ENCODE data around the gene IL17C. TPM values are rescaled to one million over a fixed set of nuclear protein-coding genes. Genes with fewer than 3 reads are reported as not detected.

IL17C gene
- total RNA-seq, 2 donors from 2014 or later = not detected

- no peak for DNase-seq (ENCODE audit: low spot score)
- intact Hi-C loops (cut with DNase I) = no loop called here
Measured at GRCh38 chr16:88673716-88674379, 35.5 kb downstream of the IL17C start.

GRCh38 chr16:88676502-88677242, 38.3 kb downstream of the IL17C start:
- intact Hi-C loops (cut with DNase I) = no loop called here
- DNase-seq (ENCODE audit: low spot score) = peak; percentile 72

GRCh38 chr16:88677721-88678120, 39.3 kb downstream of the IL17C start:
- no peak for DNase-seq (ENCODE audit: low spot score)
- intact Hi-C loops (cut with DNase I) = no loop called here

- intact Hi-C loops (cut with DNase I) = no loop called here
- DNase-seq (ENCODE audit: low spot score) = peak; percentile 80
Measured at GRCh38 chr16:88678224-88678979, 40.0 kb downstream of the IL17C start.

- no peak for DNase-seq (ENCODE audit: low spot score)
- intact Hi-C loops (cut with DNase I) = no loop called here
Measured at GRCh38 chr16:88680554-88681083, 42.2 kb downstream of the IL17C start.

GRCh38 chr16:88681084-88681680, 42.8 kb downstream of the IL17C start:
- DNase-seq (ENCODE audit: low spot score) = peak; percentile 81
- intact Hi-C loops (cut with DNase I) = no loop called here

- DNase-seq (ENCODE audit: low spot score) = peak; percentile 89
- intact Hi-C loops (cut with DNase I) = no loop called here
Measured at GRCh38 chr16:88681709-88682451, 43.5 kb downstream of the IL17C start.

GRCh38 chr16:88684569-88685155, 46.3 kb downstream of the IL17C start:
- intact Hi-C loops (cut with DNase I) = no loop called here
- no peak for DNase-seq (ENCODE audit: low spot score)

- intact Hi-C loops (cut with DNase I) = no loop called here
- DNase-seq (ENCODE audit: low spot score) = peak; percentile 80
Measured at GRCh38 chr16:88685156-88686061, 47.0 kb downstream of the IL17C start.

GRCh38 chr16:88686062-88686438, 47.7 kb downstream of the IL17C start:
- DNase-seq (ENCODE audit: low spot score) = no peak
- intact Hi-C loops (cut with DNase I) = no loop called here

- DNase-seq (ENCODE audit: low spot score) = peak; percentile 93
- intact Hi-C loops (cut with DNase I) = no loop called here
Measured at GRCh38 chr16:88686439-88687253, 48.3 kb downstream of the IL17C start, which contains the start of gene SNAI3. SNAI3 (minus strand) TSS chr16:88686507; CDS start chr16:88686406, 101 bp downstream.

- intact Hi-C loops (cut with DNase I) = no loop called here
- no peak for DNase-seq (ENCODE audit: low spot score)
Measured at GRCh38 chr16:88687254-88687576, 48.8 kb downstream of the IL17C start.

GRCh38 chr16:88687676-88688012, 49.3 kb downstream of the IL17C start:
- no peak for DNase-seq (ENCODE audit: low spot score)
- intact Hi-C loops (cut with DNase I) = no loop called here

- intact Hi-C loops (cut with DNase I) = no loop called here
- DNase-seq (ENCODE audit: low spot score) = no peak
Measured at GRCh38 chr16:88688013-88688778, 49.8 kb downstream of the IL17C start.
